ENCODE data around the gene GPR157.

Gene GPR157, protein sequence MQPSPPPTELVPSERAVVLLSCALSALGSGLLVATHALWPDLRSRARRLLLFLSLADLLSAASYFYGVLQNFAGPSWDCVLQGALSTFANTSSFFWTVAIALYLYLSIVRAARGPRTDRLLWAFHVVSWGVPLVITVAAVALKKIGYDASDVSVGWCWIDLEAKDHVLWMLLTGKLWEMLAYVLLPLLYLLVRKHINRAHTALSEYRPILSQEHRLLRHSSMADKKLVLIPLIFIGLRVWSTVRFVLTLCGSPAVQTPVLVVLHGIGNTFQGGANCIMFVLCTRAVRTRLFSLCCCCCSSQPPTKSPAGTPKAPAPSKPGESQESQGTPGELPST

DNA sequence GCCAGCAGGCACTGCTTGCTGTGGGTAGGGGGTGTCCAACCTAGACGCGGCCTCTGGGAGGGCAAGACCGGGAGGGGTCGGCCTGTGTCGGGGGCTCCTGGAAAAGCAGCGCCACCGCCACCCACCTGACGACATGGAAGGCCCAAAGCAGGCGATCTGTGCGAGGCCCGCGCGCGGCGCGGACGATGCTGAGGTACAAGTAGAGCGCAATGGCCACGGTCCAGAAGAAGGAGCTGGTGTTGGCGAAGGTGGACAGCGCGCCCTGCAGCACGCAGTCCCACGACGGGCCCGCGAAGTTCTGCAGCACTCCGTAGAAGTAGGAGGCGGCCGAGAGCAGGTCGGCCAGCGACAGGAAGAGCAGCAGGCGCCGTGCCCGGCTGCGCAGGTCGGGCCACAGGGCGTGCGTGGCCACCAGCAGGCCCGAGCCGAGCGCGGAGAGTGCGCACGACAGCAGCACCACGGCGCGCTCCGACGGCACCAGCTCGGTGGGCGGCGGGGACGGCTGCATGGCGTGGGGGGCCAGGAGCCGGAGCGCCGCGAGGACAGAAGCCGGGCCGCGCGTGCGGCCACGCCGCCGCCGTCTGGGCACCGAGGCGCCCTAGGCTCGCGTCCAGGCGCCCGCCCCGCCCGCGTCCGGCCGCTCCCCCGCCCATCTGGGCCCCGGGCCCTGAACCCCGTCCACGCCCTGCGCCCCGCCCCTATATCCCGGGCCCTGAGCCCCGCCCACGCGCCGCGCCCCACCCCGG, at the start of gene GPR157:
Gene GPR157 (minus strand): TSS at position 583 of the 746 bp plus-strand sequence. CDS start 75 bp downstream, at position 508.
- ATAC-seq: peak; percentile 78
- TF ChIP-seq SNAI2 (CRISPR knock-in tag; IDR thresholded peaks at IDR 0.05) (no peak), CSDC2 (CRISPR knock-in tag; IDR thresholded peaks at IDR 0.05) (0 out of 2 replicates have a peak, but pooled peaks have one; percentile 29), ZFP3 (CRISPR knock-in tag; IDR thresholded peaks at IDR 0.05) (no peak)

DNA sequence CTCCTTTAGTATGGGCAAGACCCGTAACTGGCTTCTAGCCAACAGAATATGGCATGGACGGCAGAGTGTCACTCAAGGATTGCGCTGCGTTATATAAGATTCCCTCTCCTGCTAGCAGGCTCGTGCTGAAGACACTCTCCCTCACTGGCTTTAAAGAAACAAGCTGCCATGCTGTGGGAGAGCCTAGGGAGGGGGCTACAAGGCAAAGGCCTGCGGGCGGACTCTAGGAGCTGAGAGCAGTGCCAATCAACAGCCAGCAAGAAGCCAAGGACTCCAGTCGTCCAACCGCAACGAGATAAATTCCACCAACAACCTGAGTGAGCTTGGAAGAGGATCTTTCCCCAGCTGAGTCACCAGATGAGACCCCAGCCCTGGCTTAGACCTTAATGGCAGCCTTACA, 45.9 kb upstream of the GPR157 start:
- ATAC-seq: no peak
- TF ChIP-seq, protein P1, sequence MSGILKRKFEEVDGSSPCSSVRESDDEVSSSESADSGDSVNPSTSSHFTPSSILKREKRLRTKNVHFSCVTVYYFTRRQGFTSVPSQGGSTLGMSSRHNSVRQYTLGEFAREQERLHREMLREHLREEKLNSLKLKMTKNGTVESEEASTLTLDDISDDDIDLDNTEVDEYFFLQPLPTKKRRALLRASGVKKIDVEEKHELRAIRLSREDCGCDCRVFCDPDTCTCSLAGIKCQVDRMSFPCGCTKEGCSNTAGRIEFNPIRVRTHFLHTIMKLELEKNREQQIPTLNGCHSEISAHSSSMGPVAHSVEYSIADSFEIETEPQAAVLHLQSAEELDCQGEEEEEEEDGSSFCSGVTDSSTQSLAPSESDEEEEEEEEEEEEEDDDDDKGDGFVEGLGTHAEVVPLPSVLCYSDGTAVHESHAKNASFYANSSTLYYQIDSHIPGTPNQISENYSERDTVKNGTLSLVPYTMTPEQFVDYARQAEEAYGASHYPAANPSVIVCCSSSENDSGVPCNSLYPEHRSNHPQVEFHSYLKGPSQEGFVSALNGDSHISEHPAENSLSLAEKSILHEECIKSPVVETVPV (CRISPR knock-in tag; IDR thresholded peaks at IDR 0.05): no peak
- no peak for TF ChIP-seq PPARA (CRISPR knock-in tag; IDR thresholded peaks at IDR 0.05; ENCODE audit: borderline replicate concordance)
- TF ChIP-seq ZNF70 (CRISPR knock-in tag; IDR thresholded peaks at IDR 0.05): no peak
- TF ChIP-seq ARNTL (CRISPR knock-in tag; IDR thresholded peaks at IDR 0.05; ENCODE audit: borderline replicate concordance, low read depth): no peak
- no peak for TF ChIP-seq GLIS3 (CRISPR knock-in tag; IDR thresholded peaks at IDR 0.05)
- no peak for TF ChIP-seq RARB (CRISPR knock-in tag; IDR thresholded peaks at IDR 0.05)

DNA sequence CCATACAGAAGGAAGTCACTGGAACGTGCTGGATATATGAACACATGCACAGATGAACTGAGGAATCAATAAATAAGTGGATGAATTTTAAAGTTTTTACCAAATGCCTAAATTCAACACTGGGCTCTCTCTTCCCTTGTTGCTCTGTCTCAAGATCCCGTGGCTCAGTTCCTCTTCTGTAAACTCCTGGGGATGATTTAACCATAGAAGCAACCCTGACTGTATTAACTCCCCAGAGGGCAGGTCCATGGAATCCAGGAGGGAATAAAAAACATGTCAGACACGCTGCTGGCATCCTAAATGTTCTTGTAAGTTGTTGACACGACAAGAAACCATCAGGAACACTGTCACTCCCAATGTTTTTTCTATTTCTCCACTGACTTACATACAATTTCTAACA, 45.3 kb upstream of the GPR157 start:
- no peak for ATAC-seq
- no peak for TF ChIP-seq ZFP30 (CRISPR knock-in tag; IDR thresholded peaks at IDR 0.05)

DNA sequence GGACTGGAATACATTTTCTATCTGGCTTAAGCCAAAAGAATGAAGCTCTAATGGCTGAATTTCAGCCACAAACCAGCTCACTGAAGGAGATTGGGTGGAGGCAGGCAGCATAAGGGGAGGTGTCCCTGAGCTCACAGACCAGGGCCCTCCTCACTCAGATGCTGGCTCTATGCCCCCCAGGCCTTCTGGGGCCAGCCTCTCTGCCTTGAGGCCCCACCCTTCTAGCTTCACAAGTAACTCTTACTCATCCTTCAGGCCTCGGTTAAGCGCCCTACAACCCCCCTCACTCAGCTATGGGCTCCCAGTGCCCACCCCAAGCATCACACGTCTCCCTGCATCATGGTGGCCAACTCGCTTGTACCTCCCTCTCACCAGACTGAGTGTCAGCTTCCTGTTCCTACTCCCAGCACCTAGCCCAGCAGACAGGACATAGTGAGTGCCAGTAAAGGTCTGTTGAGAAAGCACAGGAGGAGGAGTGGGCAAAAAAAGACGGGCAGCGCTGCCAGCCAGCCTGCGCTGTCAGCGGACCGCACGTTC, 40.8 kb upstream of the GPR157 start:
- TF ChIP-seq, protein P2, sequence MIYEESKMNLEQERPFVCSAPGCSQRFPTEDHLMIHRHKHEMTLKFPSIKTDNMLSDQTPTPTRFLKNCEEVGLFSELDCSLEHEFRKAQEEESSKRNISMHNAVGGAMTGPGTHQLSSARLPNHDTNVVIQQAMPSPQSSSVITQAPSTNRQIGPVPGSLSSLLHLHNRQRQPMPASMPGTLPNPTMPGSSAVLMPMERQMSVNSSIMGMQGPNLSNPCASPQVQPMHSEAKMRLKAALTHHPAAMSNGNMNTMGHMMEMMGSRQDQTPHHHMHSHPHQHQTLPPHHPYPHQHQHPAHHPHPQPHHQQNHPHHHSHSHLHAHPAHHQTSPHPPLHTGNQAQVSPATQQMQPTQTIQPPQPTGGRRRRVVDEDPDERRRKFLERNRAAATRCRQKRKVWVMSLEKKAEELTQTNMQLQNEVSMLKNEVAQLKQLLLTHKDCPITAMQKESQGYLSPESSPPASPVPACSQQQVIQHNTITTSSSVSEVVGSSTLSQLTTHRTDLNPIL (CRISPR knock-in tag; IDR thresholded peaks at IDR 0.05; ENCODE audit: low read depth): no peak
- ATAC-seq: no peak

DNA sequence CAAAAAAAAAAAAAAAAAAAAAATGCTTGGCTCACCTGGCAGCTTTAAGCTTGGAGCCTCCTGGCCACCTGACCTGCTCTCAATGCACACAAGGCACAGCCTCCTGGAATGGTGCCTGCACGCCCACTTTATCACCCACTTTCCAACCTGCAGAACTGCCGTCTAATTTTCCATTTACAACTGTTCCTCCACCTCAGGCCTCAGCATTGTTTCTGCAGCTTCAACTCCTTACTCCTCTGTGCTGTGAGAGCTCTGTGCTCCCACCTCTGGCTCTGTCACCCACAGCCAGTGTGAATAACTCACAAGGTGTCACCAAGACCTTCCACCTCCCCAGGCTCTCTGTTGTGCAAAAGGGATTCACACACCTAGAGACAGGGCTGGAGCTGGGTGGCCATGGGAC, 38.7 kb upstream of the GPR157 start:
- TF ChIP-seq GLIS3 (CRISPR knock-in tag; IDR thresholded peaks at IDR 0.05) (no peak), OSR1 (CRISPR knock-in tag; IDR thresholded peaks at IDR 0.05) (no peak), ARNTL (CRISPR knock-in tag; IDR thresholded peaks at IDR 0.05; ENCODE audit: borderline replicate concordance, low read depth) (no peak), ZNF8 (CRISPR knock-in tag; IDR thresholded peaks at IDR 0.05) (no peak), SNAI2 (CRISPR knock-in tag; IDR thresholded peaks at IDR 0.05) (no peak), ESRRG (CRISPR knock-in tag; IDR thresholded peaks at IDR 0.05) (no peak), ZNF70 (CRISPR knock-in tag; IDR thresholded peaks at IDR 0.05) (no peak)
- TF ChIP-seq, protein P1 (CRISPR knock-in tag; IDR thresholded peaks at IDR 0.05): no peak
- no peak for ATAC-seq

DNA sequence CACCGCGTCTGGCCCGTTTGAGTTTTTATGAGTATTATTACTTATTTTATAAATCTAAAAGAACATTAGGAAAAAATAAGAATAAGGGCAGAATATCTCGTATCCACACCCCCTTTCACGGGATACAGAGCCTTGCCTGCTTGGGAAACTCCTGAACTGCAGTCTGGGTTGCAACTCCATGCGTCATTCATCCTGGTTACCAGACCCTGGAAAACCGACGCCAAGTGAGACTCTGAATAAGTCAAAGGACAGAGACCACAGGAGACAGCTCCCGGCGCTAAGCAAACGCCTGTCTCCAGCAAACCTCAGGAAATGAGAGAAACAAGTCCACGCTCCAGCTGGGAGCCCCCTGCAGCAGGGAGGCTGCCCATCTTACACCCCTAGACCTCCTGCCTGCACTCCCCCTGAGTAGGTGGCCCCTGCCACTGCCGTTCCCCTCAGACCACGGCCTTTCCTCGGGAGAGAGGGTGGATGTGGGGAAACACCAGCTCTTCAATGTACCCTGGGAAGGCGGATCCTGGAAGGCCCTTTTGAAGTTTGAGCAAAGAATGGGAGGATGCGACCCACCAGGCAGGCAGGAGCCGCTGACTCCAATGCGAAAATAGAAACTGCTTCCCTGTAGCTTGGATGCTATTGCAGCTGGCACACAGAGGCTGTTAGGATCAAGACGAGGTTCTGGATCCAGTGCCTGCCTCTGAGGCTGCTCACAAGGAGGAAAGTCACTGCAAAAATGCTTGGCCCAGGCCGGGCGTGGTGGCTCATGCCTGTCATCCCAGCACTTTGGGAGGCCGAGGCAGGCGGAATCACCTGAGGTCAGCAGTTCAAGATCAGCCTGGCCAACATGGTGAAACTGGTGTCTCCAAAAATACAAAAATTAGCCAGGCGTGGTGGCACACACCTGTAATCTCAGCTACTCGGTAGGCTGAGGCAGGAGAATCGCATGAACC, 37.7 kb upstream of the GPR157 start:
- peak; percentile 34 for ATAC-seq
- no peak for TF ChIP-seq PPARA (CRISPR knock-in tag; IDR thresholded peaks at IDR 0.05; ENCODE audit: borderline replicate concordance)
- TF ChIP-seq ZFP30 (CRISPR knock-in tag; IDR thresholded peaks at IDR 0.05): no peak
- no peak for TF ChIP-seq RARB (CRISPR knock-in tag; IDR thresholded peaks at IDR 0.05)
- no peak for TF ChIP-seq ZFP3 (CRISPR knock-in tag; IDR thresholded peaks at IDR 0.05)
- TF ChIP-seq, protein P1 (CRISPR knock-in tag; IDR thresholded peaks at IDR 0.05): no peak
- TF ChIP-seq TCF4 (CRISPR knock-in tag; IDR thresholded peaks at IDR 0.05; ENCODE audit: borderline replicate concordance): no peak
- TF ChIP-seq CSDC2 (CRISPR knock-in tag; IDR thresholded peaks at IDR 0.05): no peak
- no peak for TF ChIP-seq SNAI2 (CRISPR knock-in tag; IDR thresholded peaks at IDR 0.05)
- no peak for TF ChIP-seq ISL1 (CRISPR knock-in tag; IDR thresholded peaks at IDR 0.05)
- no peak for TF ChIP-seq ZNF70 (CRISPR knock-in tag; IDR thresholded peaks at IDR 0.05)
- TF ChIP-seq, protein P3, sequence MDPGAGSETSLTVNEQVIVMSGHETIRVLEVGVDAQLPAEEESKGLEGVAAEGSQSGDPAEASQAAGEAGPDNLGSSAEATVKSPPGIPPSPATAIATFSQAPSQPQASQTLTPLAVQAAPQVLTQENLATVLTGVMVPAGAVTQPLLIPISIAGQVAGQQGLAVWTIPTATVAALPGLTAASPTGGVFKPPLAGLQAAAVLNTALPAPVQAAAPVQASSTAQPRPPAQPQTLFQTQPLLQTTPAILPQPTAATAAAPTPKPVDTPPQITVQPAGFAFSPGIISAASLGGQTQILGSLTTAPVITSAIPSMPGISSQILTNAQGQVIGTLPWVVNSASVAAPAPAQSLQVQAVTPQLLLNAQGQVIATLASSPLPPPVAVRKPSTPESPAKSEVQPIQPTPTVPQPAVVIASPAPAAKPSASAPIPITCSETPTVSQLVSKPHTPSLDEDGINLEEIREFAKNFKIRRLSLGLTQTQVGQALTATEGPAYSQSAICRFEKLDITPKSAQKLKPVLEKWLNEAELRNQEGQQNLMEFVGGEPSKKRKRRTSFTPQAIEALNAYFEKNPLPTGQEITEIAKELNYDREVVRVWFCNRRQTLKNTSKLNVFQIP (CRISPR knock-in tag; IDR thresholded peaks at IDR 0.05; ENCODE audit: borderline replicate concordance, low read depth): no peak
